ENCODE data around the gene MCRIP1. TPM values are rescaled to one million over a fixed set of nuclear protein-coding genes. Genes with fewer than 3 reads are reported as not detected.

MCRIP1 gene
- total RNA-seq, 2 donors from 2014 or later: 164 to 183 TPM

DNA sequence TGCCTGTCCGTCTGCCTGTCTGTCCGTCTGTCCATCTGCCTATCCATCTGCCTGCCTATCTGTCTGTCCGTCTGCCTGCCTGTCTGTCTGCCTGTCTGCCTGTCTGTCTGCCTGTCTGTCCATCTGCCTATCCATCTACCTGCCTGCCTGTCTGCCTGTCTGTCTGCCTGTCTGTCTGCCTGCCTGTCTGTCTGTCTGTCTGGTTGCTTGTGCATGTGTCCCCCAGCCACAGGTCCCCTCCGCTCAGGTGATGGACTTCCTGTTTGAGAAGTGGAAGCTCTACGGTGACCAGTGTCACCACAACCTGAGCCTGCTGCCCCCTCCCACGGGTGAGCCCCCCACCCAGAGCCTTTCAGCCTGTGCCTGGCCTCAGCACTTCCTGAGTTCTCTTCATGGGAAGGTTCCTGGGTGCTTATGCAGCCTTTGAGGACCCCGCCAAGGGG, 23.5 kb downstream of the MCRIP1 start:
- Mint-ChIP-seq H3K4me3 (no peak overlapping the region), H3K9me3 (no peaks in the 10 kb centered on the region), H3K36me3 (ENCODE audit: low read depth) (no peaks in the 10 kb centered on the region), H3K4me1 (no peaks in the 10 kb centered on the region), H3K27ac (no peak overlapping the region), H3K27me3 (ENCODE audit: insufficient read depth) (peaks cover 36% of the 10 kb centered on the region)
- Histone ChIP-seq H3K4me1 (ENCODE audit: control insufficient read depth, insufficient read depth, low read length) (no peaks in the 10 kb centered on the region), H3K27ac (ENCODE audit: low read depth, low read length) (no peak overlapping the region), H3K4me3 (ENCODE audit: low read length) (no peak overlapping the region), H3K27me3 (ENCODE audit: control insufficient read depth, insufficient read depth, low read length, poor library complexity, severe bottlenecking) (peaks cover 35% of the 10 kb centered on the region), H3K9ac (ENCODE audit: extremely low read depth, low read length, poor library complexity, severe bottlenecking) (no peak overlapping the region), H3K36me3 (ENCODE audit: control insufficient read depth, insufficient read depth, low read length) (no peaks in the 10 kb centered on the region), H3K9me3 (ENCODE audit: control insufficient read depth, low read length) (no peaks in the 10 kb centered on the region)
- TF ChIP-seq, protein P1, sequence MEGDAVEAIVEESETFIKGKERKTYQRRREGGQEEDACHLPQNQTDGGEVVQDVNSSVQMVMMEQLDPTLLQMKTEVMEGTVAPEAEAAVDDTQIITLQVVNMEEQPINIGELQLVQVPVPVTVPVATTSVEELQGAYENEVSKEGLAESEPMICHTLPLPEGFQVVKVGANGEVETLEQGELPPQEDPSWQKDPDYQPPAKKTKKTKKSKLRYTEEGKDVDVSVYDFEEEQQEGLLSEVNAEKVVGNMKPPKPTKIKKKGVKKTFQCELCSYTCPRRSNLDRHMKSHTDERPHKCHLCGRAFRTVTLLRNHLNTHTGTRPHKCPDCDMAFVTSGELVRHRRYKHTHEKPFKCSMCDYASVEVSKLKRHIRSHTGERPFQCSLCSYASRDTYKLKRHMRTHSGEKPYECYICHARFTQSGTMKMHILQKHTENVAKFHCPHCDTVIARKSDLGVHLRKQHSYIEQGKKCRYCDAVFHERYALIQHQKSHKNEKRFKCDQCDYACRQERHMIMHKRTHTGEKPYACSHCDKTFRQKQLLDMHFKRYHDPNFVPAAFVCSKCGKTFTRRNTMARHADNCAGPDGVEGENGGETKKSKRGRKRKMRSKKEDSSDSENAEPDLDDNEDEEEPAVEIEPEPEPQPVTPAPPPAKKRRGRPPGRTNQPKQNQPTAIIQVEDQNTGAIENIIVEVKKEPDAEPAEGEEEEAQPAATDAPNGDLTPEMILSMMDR (conservative IDR thresholded peaks at IDR 0.05): no peak
- no peak for DNase-seq
- 82 to 87% methylated on average over 6 to 7 of the region's 7 CpGs for WGBS, 2 experiments (ENCODE audit: insufficient coverage in 1 of 2, insufficient read length in 1 of 2)

DNA sequence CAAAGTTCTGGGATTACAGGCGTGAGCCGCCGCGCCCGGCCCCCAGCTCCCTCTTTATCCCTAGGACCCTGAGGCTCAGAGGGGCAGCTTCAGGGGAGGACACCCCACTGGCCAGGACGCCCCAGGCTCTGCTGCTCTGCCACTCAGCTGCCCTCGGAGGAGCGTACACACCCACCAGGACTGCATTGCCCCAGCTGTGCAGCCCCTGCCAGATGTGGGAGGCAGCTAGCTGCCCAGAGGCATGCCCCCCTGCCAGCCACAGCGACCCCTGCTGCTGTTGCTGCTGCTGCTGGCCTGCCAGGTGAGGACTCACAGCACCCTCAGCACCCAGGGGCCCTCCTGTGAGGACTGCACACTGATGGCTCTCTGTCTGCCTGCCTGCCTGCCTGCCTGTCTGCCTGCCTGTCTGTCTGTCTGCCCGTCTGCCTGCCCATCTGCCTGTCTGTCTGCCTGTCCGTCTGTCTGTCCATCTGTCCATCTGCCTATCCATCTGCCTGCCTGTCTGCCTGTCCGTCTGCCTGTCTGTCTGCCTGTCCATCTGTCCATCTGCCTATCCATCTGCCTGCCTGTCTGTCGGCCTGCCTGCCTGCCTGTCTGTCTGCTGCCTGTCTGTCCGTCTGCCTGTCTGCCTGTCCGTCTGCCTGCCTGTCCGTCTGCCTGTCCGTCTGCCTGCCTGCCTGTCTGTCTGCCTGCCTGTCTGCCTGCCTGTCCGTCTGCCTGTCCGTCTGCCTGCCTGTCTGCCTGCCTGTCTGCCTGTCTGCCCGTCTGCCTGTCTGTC, 24.1 kb downstream of the MCRIP1 start:
- Histone ChIP-seq H3K27ac (ENCODE audit: low read depth, low read length) (no peak overlapping the region), H3K4me1 (ENCODE audit: control insufficient read depth, insufficient read depth, low read length) (no peaks in the 10 kb centered on the region), H3K27me3 (ENCODE audit: control insufficient read depth, insufficient read depth, low read length, poor library complexity, severe bottlenecking) (peaks cover 40% of the 10 kb centered on the region), H3K36me3 (ENCODE audit: control insufficient read depth, insufficient read depth, low read length) (no peaks in the 10 kb centered on the region), H3K4me3 (ENCODE audit: low read length) (no peak overlapping the region), H3K9me3 (ENCODE audit: control insufficient read depth, low read length) (no peaks in the 10 kb centered on the region), H3K9ac (ENCODE audit: extremely low read depth, low read length, poor library complexity, severe bottlenecking) (no peak overlapping the region)
- no peak for DNase-seq
- Mint-ChIP-seq H3K9me3 (no peaks in the 10 kb centered on the region), H3K4me1 (no peaks in the 10 kb centered on the region), H3K27ac (no peak overlapping the region), H3K27me3 (ENCODE audit: insufficient read depth) (peaks cover 37% of the 10 kb centered on the region), H3K36me3 (ENCODE audit: low read depth) (no peaks in the 10 kb centered on the region), H3K4me3 (no peak overlapping the region)
- 83 to 86% methylated on average over 14 to 20 of the region's 20 CpGs for WGBS, 2 experiments (ENCODE audit: insufficient coverage in 1 of 2, insufficient read length in 1 of 2)
- TF ChIP-seq, protein P1 (conservative IDR thresholded peaks at IDR 0.05): no peak

DNA sequence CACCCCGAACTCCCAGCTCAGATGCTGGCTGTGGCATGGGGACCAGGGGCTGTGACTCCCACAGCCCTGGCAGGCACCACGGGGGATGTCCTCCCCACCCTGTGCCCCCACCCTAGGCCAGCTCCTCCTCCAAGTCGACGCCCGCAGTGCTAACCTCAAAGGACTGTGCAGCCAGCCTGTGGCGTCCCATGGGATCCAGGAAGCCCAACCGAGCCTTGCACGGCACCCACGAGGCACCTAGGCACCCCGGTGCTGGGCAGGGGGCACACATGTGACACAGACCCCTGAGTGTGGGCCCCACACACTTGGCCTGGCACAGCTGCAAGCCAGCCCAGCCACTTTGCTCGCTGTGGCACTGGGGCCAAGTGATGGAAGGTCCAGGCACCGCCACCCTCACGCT, 25.3 kb downstream of the MCRIP1 start:
- no peaks in the 10 kb centered on the region for H3K36me3 ChIP-seq (ENCODE audit: control insufficient read depth, insufficient read depth, low read length)
- WGBS, 2 experiments (ENCODE audit: insufficient coverage in 1 of 2, insufficient read length in 1 of 2): 82 to 89% methylated on average over 3 to 13 of the region's 13 CpGs
- Mint-ChIP-seq H3K36me3 (ENCODE audit: low read depth) (no peaks in the 10 kb centered on the region), H3K9me3 (no peaks in the 10 kb centered on the region), H3K27ac (no peak overlapping the region), H3K4me1 (no peaks in the 10 kb centered on the region), H3K4me3 (no peak overlapping the region), H3K27me3 (ENCODE audit: insufficient read depth) (peaks cover 45% of the 10 kb centered on the region)
- no peak for DNase-seq
- TF ChIP-seq, protein P1 (conservative IDR thresholded peaks at IDR 0.05): no peak
- no peaks in the 10 kb centered on the region for H3K9me3 ChIP-seq (ENCODE audit: control insufficient read depth, low read length)
- no peak overlapping the region for H3K27ac ChIP-seq (ENCODE audit: low read depth, low read length)
- H3K4me3 ChIP-seq (ENCODE audit: low read length): no peak overlapping the region
- H3K27me3 ChIP-seq (ENCODE audit: control insufficient read depth, insufficient read depth, low read length, poor library complexity, severe bottlenecking): peaks cover 52% of the 10 kb centered on the region
- no peaks in the 10 kb centered on the region for H3K4me1 ChIP-seq (ENCODE audit: control insufficient read depth, insufficient read depth, low read length)
- H3K9ac ChIP-seq (ENCODE audit: extremely low read depth, low read length, poor library complexity, severe bottlenecking): no peak overlapping the region

All from endodermal cell (in vitro differentiated cells).